HG03064 (cell line): ENCODE data around the gene NIM1K.
"Not testable (repeated sequence)": the region's sequence is repeated elsewhere in the genome, so short reads cannot be mapped to it uniquely, and the experiment has no call there.

Experiments
- ATAC-seq: cut with Tn5 transposase; IDR thresholded peaks from one replicate; pipeline ENCODE4 v1.9.1; 2021; ENCODE audit warnings: low read depth; ENCODE audit not compliant: unreplicated experiment

NIM1K gene

GRCh38 chr5:43225649-43226245 is 33.7 kb downstream of the NIM1K start:
- no peak for ATAC-seq

GRCh38 chr5:43227655-43228054 is 35.6 kb downstream of the NIM1K start:
- ATAC-seq, result no peak

- no peak for ATAC-seq
Measured at GRCh38 chr5:43230707-43231106, 38.7 kb downstream of the NIM1K start.

- ATAC-seq, result no peak
Measured at GRCh38 chr5:43231977-43232376, 40.0 kb downstream of the NIM1K start.

DNA sequence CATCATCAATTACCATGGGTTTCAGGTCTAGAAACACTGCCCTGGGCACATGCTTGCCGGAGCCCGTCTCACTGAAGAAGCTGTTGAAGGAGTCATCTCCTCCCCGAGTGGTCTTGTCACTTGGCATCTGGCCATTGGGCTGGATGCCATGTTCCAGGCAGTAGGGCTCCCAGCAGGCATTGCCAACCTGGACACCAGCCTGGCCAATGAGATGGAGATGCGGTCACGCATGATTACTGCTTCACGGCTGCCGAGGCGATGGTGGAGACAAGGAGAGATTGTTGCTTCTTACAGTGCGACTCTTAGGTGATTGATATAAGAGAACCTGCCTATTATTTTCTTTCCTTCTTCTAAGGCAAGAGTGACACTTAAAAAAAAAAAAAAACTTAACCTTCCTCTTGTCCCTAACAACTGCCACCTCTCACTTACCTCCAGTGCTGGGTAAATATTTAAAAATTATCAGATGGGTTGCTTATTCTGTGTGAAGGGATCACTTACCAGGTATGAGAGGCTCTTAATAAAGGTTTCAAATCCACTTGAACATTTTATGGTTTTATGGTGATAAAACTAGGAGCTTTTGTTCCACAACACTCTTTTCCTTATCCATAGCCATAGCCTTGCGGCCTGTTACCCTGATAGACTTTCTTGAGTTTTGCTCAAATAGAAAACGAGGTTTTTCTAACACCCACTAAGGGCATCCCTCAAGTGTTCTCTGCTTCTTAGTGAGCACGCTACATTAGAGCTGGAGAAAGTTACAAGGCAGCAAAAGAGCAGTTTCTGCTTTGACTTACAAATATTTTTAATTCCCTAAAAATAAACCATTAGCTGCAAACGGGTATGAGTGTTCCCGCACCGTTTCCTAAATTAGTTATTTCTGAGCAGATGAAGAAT is 41.2 kb downstream of the NIM1K start:
- ATAC-seq, result no peak

DNA sequence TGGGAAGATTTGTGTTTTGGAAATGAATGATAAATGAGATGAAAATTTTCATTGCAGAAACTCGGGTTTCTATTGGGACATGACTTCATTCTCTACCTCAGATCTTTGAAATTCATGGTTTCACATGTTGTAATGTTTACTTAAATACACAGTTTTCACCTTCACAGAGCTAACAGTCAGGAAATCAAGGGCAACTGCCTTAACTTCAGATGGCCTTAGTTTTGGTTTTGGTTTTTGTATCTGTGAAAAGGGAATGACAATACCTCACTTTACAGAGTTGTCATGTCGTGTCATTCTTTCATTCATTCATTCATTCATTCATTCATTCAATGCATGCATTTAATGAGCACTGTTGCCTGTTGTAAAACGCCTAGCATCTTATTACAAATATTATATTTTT is 41.9 kb downstream of the NIM1K start:
- ATAC-seq, result no peak

- no peak for ATAC-seq
Measured at GRCh38 chr5:43236653-43237355, 44.8 kb downstream of the NIM1K start.

GRCh38 chr5:43242196-43242595 is 50.2 kb downstream of the NIM1K start:
- ATAC-seq, result no peak

DNA sequence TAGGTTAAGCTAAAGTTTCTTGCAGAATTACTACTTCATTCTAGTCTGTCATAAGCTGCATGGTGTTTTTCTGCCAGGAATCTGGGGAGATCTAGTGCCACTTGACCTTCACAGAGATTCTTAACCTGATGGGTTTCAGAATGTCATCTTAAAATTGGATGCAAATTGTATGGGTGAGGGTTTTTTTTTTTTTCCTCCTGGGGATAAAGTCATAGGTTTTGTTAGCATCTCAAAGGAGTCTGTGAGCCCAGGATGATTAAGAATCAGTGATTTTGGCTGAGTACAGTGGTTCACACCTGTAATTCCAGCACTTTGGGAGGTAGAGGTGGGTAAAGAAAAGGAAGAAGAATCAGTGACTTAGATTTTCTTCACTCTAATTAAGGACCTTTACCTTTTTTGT is 51.2 kb downstream of the NIM1K start:
- no peak for ATAC-seq

DNA sequence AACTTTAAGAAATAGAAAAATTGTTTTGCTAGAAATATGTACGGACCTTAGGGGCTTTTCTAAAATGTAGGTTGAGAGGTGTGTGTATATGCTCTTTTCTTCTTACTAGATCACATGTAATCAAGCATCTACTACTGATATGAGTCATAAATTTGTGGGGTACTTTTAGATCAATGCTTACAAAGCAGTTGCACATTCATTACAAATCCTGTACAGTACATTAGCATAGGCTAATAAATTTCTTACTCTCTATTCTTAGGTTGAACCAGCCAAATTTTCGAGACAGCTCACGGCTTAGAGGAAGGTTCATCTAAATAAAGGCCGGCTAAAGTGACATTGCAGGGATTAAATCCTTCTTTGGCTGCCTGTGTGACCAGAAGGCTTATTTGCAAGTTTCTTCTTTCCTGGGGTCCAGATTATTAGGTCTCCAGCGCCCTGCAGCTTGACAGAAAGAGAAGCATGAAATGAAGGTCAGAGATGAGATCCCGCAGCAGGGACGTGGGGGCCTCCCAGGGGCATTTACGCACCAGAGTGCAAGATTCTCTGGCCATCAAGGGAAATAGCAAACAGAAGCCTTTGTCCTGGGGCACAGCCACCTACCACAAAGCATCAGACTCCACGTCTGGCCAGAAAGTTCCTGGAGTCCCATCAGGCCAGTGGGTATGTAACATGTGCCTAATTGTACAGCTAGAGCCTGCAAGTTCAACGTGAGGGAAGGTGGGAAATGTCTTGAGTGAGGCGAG is 53.0 kb downstream of the NIM1K start:
- peak; percentile 77 for ATAC-seq

DNA sequence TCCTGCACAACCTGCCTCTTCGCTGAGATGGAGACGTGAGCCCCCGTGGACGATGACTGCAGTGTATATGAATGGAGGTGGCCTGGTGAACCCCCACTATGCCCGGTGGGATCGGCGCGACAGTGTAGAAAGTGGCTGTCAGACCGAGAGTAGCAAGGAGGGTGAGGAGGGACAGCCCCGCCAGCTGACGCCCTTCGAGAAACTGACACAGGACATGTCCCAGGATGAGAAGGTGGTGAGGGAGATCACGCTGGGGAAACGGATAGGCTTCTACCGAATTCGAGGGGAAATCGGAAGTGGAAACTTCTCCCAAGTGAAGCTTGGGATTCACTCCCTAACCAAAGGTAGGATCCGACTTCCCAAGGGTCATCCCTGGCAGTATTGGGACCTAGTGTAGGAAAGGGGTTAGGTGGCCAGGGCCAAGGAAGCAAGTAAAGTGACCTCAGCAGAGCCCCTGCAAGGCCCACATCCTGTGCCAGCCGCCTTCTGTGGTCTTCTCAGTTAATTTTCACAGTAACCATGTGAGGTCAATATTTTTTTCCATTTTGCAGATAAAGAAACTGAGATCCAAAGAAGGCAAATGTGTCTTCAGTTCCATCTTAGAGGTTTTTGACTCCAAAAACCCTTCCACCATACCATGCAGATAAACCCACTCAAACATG is 53.8 kb downstream of the NIM1K start:
- no peak for ATAC-seq

GRCh38 chr5:43251754-43252153 is 59.7 kb downstream of the NIM1K start:
- ATAC-seq, result no peak

GRCh38 chr5:43255704-43256103 is 63.7 kb downstream of the NIM1K start:
- ATAC-seq, result peak; percentile 55

DNA sequence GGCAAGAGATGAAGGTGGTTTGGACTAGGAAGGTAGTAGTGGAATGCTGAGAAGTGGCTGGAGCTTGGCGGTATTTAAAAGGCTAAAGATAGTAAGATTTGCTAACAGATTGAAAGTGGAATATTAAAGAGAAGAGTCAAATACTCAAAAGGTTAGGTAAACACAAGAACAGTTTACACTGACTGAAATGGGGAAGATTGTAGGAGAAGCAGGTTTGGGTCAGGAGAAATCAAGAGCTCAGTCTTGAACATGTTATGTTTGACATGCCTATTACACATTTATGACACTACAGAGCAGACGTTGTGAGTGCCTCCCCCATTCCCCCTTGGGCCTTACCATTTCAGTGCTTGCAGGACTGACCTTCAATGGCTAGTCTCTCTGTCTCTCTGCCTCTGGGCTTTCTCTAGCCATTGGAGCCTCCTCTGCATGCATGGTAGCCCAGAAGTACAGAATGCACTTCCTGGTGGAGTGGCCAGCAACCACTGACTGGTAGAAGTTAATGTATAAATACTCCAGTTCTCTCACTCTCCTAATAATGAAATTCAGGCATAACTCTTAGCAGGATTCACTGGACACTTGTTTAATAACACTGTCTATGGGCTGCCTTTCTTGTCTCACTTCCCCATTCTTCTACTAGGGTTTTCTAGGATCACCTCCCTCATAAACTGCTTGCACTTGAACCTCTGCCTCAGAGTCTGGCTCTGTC is 64.4 kb downstream of the NIM1K start:
- no peak for ATAC-seq

GRCh38 chr5:43258116-43258515 is 66.1 kb downstream of the NIM1K start:
- ATAC-seq, result no peak

- ATAC-seq, result not testable (repeated sequence)
Measured at GRCh38 chr5:43262269-43262668, 70.2 kb downstream of the NIM1K start.

- peak; percentile 60 for ATAC-seq
Measured at GRCh38 chr5:43268188-43268820, 76.3 kb downstream of the NIM1K start.

- ATAC-seq, result no peak
Measured at GRCh38 chr5:43270645-43271044, 78.6 kb downstream of the NIM1K start.

DNA sequence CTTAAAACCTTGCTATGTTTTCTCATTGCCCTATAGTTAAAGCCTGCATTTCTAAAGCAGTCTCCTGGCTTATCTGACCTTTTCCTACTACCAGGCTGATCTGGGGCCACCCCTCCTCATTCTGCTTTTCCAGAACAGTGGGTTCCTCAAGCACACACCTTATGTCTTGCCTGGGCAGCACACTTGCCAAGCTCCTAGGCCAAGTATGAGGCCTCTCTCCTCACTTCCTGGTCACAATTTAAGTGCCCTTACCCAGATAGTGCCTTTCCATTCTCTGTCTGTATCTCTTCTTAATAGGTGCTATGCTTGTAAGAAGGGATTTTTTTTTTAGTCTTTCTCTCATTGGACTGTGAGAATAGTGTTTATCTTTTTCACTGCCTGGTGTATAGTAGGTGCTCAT is 81.5 kb downstream of the NIM1K start:
- ATAC-seq, result no peak
